Left kidney (tissue), 2 donors: Measurements from ENCODE around the gene PRDM1. TPM values are rescaled to one million over a fixed set of nuclear protein-coding genes. Genes with fewer than 3 reads are reported as not detected.
"Not testable (repeated sequence)": the region's sequence is repeated elsewhere in the genome, so short reads cannot be mapped to it uniquely, and the experiment has no call there.

ENCODE experiments used
- DNase-seq: peaks from one replicate; pipeline ENCODE4 v3.0.0-alpha.2; 2013
- polyA plus RNA-seq: library from polyadenylated mRNA; unstranded; fragments of 120-200 nt; gene quantifications from one replicate; pipeline ENCODE4 v1.2.1, GENCODE V29; 2013; ENCODE audit not compliant: insufficient read length

Gene PRDM1
- polyA plus RNA-seq, 1 donor, result 2.5 TPM

DNA sequence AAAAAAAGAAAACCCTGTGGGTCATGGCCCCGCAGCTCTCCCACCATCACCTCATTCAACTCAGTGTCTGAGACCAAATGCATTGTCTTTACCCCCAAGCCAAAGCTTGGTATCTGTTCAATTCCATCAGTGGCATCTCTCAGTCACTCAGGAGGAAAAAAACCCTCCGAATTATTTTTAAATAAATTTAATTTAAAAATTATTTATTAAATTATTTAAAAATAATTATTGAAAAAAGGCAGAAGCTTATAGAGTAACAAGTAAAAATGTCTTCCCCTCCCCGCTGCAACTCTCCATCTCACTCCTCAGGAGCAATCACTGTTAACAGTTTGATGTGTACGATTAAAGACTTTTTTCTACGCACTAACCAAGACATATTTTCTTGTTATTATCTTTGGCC is 50.7 kb downstream of the PRDM1 start:
- no peak for DNase-seq

DNA sequence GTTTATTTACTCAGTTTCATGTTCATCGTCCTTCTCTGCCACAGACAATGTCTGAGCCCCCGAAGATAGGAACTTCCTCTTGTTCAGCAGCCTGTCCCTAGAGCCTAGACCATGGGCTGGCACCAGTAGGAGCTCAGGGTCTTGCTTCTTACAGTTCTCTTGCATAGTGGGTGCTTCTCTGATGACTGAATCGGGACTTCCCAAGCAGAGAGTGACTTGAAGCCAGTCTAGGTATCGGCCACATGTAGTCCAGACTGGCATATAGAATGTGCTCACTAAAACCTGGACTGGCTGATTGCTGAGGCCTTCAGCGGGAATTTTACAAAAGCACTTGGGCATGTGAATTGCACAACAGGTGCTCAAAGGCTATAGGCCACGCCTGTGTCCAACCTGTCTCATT is 52.0 kb downstream of the PRDM1 start:
- no peak for DNase-seq

DNA sequence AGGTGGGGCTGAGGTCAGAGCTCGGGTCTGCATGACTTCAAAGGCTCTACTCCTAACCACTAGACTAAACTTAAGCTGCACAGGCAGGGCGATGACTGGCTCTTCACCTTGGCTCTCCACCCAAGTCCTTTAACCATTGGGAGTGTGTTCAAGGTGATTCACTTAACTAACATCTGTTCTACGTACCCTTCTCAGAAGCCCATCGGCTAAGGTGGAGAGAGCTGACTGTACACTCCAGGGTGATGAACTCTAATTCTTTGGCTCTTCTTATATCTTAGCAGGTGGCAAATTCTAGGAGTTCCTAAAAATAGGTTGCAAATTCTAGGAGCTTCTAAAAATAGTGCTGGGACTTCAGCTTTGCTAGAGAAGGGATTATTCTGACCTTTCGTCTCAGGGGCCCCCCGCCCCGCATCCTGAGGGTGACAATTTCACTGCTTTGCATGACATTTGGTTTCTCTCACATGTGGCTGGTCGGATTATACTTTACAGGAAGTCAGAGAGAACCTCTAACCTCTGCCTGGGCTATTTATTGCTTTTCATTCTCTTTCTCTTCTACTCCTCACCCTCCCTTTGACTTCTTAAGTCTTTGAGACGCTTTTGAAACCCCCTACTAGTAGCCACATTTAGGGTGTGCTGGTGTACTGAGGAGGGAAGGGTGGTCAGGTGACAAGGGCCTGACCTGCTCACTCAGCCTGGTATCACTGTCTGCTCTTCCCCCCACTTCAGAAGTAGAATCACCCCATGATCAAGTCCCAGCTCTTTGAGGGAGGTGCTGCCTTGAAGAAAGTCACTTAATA is 55.5 kb downstream of the PRDM1 start:
- DNase-seq, result no peak

DNA sequence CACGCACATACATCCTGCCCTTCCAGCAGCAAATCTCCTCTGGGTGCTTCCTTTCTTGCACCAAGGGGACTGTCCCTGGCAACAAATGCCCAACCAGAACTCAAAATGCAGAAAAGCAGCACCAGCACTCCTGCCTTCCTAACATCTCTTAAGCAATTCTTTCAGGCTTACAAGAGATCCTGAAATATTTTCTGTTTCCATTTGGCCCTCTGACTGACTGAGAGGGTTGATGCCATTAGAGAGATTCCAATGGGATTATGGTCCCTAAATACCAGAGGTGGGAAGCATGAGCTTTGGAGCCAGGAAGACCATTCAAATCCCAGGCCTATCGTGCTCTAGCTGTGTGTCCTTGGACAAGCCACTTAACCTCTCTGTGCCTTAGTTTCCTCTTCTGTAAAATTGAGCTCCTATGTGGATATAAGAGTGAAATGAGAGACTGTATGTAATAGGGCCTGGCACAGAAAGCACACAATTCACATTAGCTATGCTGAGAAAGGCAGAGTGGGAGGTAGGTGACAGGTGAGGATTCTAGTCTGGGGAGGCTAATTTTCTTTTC is 56.8 kb downstream of the PRDM1 start:
- no peak for DNase-seq

DNA sequence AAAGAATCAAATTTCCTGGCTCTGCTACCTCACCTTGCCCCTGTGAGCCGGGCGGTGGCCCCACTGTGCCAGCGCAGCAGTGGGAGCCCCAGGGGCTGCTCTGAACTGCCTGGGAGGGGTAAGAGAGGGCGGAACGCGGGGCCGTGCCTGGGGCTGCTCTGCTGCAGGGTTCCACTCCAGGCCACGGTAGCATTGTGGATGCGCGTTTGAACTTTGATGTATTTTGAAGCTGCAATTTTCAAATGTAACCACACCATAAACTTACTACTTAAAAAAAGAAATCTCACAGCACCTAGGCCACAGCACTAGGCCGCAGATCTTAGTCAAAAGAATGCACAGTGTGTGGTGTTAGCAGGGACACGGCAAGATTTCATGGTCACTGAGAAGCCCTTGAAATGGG is 57.5 kb downstream of the PRDM1 start:
- no peak for DNase-seq

DNA sequence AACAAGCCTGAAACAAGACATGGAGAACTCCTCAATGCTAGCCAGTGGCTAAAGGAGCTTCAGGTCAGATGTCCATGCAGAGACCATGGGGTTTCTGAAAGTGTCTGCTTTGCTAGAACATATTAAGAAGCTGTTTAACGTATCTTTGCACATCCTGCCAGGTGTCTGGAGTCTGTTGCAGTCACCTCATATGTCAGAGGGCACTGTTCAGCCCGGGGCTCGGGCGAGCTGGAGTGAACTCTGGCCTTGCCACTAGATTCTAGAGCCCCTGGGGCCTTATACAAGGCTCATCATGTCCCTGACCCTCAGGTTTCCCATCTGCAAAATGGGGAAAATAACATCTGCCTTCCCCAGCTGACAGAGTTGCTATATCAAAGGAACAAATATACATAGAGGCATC is 59.0 kb downstream of the PRDM1 start:
- DNase-seq, result no peak

DNA sequence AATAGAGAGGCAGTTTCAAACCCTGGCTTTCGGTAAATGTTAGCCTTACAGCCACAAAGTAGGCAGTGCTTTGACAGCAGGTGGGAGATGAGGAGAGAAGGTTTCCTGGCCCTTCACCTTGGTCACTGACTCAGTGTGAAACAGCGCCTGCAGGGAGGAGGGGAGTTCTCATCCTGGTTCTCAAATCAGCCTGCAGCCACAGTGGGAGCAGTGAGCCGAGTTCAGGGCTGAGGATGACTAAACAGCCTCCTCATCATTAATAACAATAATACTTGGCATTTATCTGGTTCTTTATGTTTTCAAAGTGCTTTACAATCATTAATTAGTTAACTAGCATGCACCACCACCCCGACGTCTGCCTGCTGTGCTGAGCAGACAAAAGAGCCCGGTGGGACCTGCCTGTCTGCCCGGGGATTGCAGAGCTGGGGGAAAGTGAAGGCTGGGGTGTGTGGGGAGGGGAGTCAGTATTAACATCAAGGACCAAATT is 59.6 kb downstream of the PRDM1 start:
- no peak for DNase-seq

DNA sequence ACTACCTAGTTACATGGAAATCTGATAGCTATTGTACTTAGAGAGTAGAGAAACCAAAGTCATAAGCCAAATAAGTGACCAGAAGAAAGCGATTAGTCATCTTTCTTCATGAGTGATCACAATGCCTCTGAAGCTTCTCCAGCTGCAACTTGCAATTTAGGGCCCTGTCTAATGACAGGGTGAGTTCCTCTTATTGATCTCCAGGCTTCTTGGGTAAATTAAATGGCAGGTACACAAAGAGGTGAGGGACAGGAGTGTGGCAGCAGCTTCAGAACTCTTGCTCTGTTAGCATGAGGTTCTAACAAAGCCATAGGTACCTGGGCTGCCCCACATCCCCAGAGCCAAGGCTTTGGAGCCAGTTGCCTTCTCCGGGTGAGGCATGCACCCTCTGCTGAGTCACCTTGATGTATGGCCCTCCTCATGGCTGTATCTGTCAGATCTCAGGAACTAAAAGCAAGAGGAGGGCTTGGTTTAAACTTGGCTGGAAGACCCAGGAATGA is 60.8 kb downstream of the PRDM1 start:
- DNase-seq, result no peak

DNA sequence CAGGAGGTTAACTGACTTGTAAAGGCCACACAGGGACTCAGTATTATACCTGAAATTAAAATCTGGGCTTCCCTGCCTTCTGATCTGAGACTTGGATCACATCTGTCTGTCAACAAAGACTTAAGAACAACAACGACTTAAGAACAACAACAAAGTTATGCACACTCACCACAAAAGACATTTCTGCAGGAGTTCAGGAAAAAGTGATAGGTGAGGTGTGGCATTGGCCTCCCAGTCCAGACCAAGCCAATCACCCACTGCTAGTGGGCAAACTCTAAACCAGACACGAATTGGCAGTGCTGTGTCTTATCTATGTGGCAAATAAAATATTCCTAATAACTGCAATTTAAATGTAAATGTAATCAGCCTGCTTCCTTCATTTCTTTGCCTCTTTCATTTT is 61.3 kb downstream of the PRDM1 start:
- no peak for DNase-seq

DNA sequence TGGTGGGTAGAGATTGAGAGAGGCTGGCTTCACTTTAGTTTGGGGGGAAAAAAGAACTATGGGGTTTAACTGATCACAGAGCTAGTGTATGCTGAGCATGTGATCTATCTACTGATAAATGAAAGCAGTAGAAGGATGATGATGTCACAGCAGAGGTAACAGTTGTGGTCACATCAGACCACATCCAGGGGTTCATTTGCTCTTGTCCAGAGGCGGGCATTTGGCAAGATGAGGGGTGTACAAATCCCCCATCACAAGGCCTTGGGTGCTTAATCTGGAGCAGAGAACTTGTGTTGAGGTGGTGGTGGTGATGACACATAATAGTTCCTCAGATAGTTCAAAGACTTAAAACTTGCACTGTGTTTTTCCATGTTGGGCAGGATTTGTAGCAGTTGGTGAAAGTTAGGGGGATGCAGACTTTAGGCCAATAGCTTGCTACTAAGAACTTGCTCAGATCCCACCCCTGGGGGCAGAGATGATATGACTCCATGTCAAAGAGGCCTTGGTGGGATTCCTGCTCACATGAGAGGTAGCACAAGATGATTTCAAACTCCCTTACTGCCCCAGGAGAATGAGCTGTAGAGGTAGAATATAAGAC is 63.4 kb downstream of the PRDM1 start:
- DNase-seq, result no peak

DNA sequence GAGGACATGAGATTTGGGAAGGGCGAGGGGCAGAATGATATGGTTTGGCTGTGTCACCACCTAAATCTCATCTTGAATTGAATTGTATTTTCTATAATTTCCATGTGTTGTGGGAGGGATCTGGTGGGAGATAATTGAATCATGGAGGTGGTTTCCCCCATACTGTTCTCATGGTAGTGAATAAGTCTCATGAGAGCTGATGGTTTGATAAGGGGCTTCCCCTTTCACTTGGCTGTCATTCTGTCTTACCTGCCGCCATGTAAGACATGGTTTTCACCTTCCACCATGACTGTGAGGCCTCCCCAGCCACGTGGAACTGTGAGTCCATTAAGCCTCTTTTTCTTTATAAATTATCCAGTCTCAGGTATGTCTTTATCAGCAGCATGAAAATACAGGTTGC is 66.3 kb downstream of the PRDM1 start:
- DNase-seq, result not testable (repeated sequence)

DNA sequence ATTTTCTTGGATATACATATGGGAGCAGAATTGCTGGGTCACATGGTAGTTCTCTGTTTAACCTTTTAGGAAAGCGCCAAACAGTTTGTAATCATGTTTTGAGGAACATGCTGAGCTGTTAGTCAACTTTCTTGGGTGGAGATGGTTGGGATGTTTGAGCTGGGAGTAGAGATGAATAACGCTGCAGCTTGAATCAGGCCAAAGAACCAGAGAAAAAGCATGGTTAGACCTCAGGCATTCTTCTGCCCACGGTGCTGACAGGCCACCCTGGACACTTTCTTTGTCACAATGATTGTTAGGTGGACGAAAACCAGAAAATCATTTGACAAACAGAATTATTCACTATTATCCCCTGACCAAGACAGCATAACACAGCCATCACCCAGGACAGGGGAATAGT is 66.8 kb downstream of the PRDM1 start:
- no peak for DNase-seq

DNA sequence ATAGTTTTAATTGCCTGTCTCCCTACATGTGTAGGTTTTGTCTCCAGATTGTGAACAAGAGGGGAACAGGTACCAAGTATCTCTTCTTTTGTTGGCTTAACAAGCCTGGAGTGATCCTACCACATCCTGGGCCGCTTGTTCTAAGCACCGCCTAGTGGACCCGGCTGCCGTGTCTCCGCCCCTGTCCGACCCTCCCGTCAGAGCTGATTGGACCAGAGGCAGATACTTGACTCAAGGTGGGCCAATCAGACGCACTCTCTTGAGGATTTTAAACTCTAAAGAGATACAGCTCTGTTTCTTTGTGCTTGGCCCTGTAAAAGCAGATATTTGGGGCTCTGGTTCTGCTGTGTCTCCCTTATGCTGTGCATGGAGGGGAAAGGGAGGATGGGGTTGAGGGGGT is 68.2 kb downstream of the PRDM1 start:
- DNase-seq, result no peak

DNA sequence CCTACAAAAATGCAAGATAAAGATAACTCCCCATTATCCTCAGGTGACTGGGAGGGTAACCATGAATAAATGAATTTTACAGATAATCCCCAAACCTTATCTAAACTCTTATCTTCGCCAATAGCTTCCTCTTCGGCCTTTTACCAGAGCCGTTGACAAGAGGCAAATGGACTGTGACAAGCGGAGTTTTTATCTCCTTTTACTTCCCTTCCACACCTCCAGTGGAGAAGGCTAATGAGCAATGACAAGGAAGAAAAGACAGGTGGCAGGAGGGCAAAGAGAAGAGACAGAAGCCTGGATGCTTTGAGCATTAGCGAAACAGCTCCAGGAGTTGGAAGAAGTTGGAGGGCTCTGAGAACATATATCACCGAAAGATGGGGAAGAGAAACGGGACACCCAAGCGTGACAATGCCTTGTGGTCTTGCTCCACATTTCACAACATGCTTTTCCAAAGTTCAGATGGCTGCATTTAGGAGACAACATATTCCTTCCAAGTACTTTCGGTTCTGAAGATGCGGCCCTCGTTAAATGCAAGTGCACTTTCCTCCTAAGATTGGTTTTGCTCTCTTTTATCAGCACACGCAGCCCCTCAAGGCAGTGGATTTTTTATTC is 69.2 kb downstream of the PRDM1 start:
- DNase-seq, result no peak

DNA sequence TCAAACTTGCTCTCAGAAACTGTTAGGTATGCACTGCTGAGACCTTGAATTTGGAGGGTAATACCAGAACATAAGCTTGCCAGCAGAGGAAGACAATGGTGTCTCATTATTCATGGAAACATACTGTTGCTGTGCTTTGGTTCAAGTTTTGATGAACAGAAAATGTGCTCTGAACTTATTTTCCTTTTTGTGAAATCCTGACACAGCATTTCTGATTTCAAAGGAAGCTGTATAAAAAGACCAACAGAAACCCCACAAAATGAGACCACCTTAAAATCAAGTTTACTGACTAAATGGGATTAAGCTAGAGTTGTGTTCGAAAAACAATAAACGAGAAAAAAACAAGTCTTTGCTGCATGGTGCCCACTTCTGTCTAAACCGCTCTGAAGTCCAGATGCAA is 70.3 kb downstream of the PRDM1 start:
- no peak for DNase-seq

DNA sequence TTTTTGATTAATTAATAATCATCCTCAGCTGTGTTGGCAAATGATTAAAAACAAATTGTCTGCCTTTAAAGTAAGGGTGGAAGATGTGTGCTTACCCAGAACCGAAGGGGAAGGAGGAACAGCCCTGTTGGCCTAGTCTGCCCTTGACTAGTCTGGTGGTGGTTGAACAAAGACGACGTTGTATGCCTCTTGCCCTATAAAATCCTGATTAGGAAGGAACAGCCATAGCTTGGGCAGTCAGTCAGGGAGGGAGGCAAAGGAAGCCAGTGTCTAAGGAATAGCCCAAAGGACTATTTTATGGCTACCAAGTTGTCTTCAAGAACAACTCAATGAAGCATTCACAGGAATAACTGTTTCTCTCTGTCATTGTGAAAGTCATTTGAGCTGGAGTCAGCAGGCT is 70.7 kb downstream of the PRDM1 start:
- no peak for DNase-seq

DNA sequence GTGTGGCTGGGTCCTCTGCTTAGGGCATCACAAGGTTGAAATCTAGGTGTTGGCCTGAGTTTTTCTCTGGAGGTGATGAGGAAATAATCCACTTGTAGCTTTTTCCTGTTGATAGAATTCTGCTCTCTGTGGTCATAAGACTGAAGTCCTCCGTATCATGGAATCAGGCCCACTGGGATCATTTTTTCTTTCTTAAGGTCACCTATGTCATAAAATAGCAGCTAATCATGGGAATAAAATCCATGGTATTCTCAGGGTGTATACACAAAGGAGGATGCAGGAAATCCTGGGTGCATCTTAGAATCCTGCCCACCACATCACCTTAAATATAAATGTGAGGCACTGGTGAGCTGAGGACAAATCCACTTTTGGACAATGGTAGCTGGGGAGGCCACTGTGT is 72.7 kb downstream of the PRDM1 start:
- no peak for DNase-seq

Other genes with a start within 250 kb of the PRDM1 start
- gene ATG5, start 239.4 kb downstream of the PRDM1 start, polyA plus RNA-seq, result 54.2 TPM